ENCODE measurements around the gene TMEM72. TPM values are rescaled to one million over a fixed set of nuclear protein-coding genes. Genes with fewer than 3 reads are reported as not detected.

TMEM72 gene
- total and polyA plus RNA-seq, 2 donors (not counting 3 experiments of a cell fraction or from before 2014, with no cell fraction given): not detected

GRCh38 chr10:44914891-44915290 lies 3.8 kb downstream of the TMEM72 start:
- Histone ChIP-seq H3K4me1 (ENCODE audit: control insufficient read depth, extremely low read depth, insufficient read depth, low read length) (no peaks in the 10 kb centered on the region), H4K20me1 (replicated peaks; ENCODE audit: control insufficient read depth, extremely low read depth, insufficient read depth, low read length) (no peaks in the 10 kb centered on the region), H3K27me3 (ENCODE audit: control insufficient read depth in 2 of 2, insufficient read depth in 2 of 2, low read length in 2 of 2) (peaks cover 2 to 3% of the 10 kb centered on the region in 2 experiments), H3K79me2 (ENCODE audit: control insufficient read depth, insufficient read depth, low read length) (no peaks in the 10 kb centered on the region), H3K4me3 (replicated peaks in 1 of 3; ENCODE audit: insufficient read depth in 1 of 3, low read depth in 1 of 3, low read length in 3 of 3) (no peak overlapping the region), H3K27ac (ENCODE audit: insufficient read depth, low read depth, low read length) (no peak overlapping the region), H3K9me3 (replicated peaks; ENCODE audit: control insufficient read depth, insufficient read depth, low read length) (no peaks in the 10 kb centered on the region), H2AFZ (ENCODE audit: low read depth, low read length) (no peak overlapping the region), H3K9me1 (replicated peaks; ENCODE audit: control insufficient read depth, extremely low read depth, insufficient read depth, low read length) (no peaks in the 10 kb centered on the region), H3K4me2 (ENCODE audit: insufficient read depth, low read length) (no peak overlapping the region), H3K36me3 (ENCODE audit: control insufficient read depth in 2 of 2, extremely low read depth in 1 of 2, insufficient read depth in 2 of 2, low read length in 2 of 2) (no peaks in the 10 kb centered on the region), H3K9ac (replicated peaks; ENCODE audit: extremely low read depth, insufficient read depth, low read length) (no peak overlapping the region)
- no peak for FAIRE-seq
- CTCF ChIA-PET: no interaction called here
- BruUV-seq (replicated peaks): no TSS peak
- no peak for TF ChIP-seq POLR2A (IDR thresholded peaks at IDR 0.05; ENCODE audit: low read depth, low read length)
- no peak for TF ChIP-seq GATA2 (IDR thresholded peaks at IDR 0.05; ENCODE audit: insufficient read depth, insufficient read length, low read depth, low read length)
- no peak for TF ChIP-seq EZH2 (IDR thresholded peaks at IDR 0.05; ENCODE audit: borderline replicate concordance, low read depth, low read length, severe bottlenecking)
- no peak for TF ChIP-seq MAX (IDR thresholded peaks at IDR 0.05; ENCODE audit: insufficient read depth, insufficient read length)
- dilution Hi-C loops (cut with MboI; ENCODE audit: extremely low pct_ligation_motif_present, low sequenced_read_pairs): no loop called here
- intact Hi-C loops (cut with micrococcal nuclease): no loop called here
- no peak for DNase-seq (ENCODE audit: low read depth, low spot score)
- POLR2A ChIA-PET: no interaction called here

- no TSS peak for BruUV-seq (replicated peaks)
- no peaks in the 10 kb centered on the region for H3K79me2 ChIP-seq (ENCODE audit: control insufficient read depth, insufficient read depth, low read length)
- H3K36me3 ChIP-seq (ENCODE audit: control insufficient read depth in 2 of 2, extremely low read depth in 1 of 2, insufficient read depth in 2 of 2, low read length in 2 of 2): no peaks in the 10 kb centered on the region
- POLR2A ChIA-PET: no interaction called here
- H2AFZ ChIP-seq (ENCODE audit: low read depth, low read length): no peak overlapping the region
- no peak overlapping the region for H3K27ac ChIP-seq (ENCODE audit: insufficient read depth, low read depth, low read length)
- H3K27me3 ChIP-seq (ENCODE audit: control insufficient read depth in 2 of 2, insufficient read depth in 2 of 2, low read length in 2 of 2): peaks cover 0 to 3% of the 10 kb centered on the region in 2 experiments
- H3K9ac ChIP-seq (replicated peaks; ENCODE audit: extremely low read depth, insufficient read depth, low read length): no peak overlapping the region
- no peaks in the 10 kb centered on the region for H3K9me3 ChIP-seq (replicated peaks; ENCODE audit: control insufficient read depth, insufficient read depth, low read length)
- H3K4me1 ChIP-seq (ENCODE audit: control insufficient read depth, extremely low read depth, insufficient read depth, low read length): no peaks in the 10 kb centered on the region
- H3K4me2 ChIP-seq (ENCODE audit: insufficient read depth, low read length): no peak overlapping the region
- no peaks in the 10 kb centered on the region for H3K9me1 ChIP-seq (replicated peaks; ENCODE audit: control insufficient read depth, extremely low read depth, insufficient read depth, low read length)
- TF ChIP-seq POLR2AphosphoS5 (IDR thresholded peaks at IDR 0.05; ENCODE audit: insufficient read depth, low read depth, low read length): no peak
- TF ChIP-seq FOS (IDR thresholded peaks at IDR 0.05; ENCODE audit: borderline replicate concordance, insufficient read depth, low read length): no peak
- no peak for TF ChIP-seq GATA2 (IDR thresholded peaks at IDR 0.05; ENCODE audit: insufficient read depth, insufficient read length, low read depth, low read length)
- TF ChIP-seq MYC (IDR thresholded peaks at IDR 0.05; ENCODE audit: low read depth, low read length): no peak
- no peak for TF ChIP-seq POLR2A (IDR thresholded peaks at IDR 0.05; ENCODE audit: low read depth, low read length)
- TF ChIP-seq JUN (IDR thresholded peaks at IDR 0.05; ENCODE audit: borderline replicate concordance, insufficient read depth, insufficient read length, low read depth): no peak
- no peak for TF ChIP-seq EZH2 (IDR thresholded peaks at IDR 0.05; ENCODE audit: borderline replicate concordance, low read depth, low read length, severe bottlenecking)
- no peak for TF ChIP-seq MAX (IDR thresholded peaks at IDR 0.05; ENCODE audit: insufficient read depth, insufficient read length)
- no peak for TF ChIP-seq CTCF (IDR thresholded peaks at IDR 0.05; ENCODE audit: extremely low read depth in 1 of 2, insufficient read depth in 1 of 2, low read depth in 1 of 2, low read length in 2 of 2)
- dilution Hi-C loops (cut with MboI; ENCODE audit: extremely low pct_ligation_motif_present, low sequenced_read_pairs): no loop called here
- DNase-seq (ENCODE audit: low read depth, low spot score) (no peak), FAIRE-seq (no peak)
- CTCF ChIA-PET: no interaction called here
- no peak overlapping the region for H3K4me3 ChIP-seq (replicated peaks in 1 of 3; ENCODE audit: insufficient read depth in 1 of 3, low read depth in 1 of 3, low read length in 3 of 3)
- intact Hi-C loops (cut with micrococcal nuclease): no loop called here
- no peaks in the 10 kb centered on the region for H4K20me1 ChIP-seq (replicated peaks; ENCODE audit: control insufficient read depth, extremely low read depth, insufficient read depth, low read length)
Observed at GRCh38 chr10:44916429-44916828, 5.3 kb downstream of the TMEM72 start.
